A673 (cell line): ENCODE measurements around the gene RABIF. TPM values are rescaled to one million over a fixed set of nuclear protein-coding genes. Genes with fewer than 3 reads are reported as not detected.

Source experiments
- BruUV-seq: library from RNA; stranded (reverse); fragments of 400-500 nt; replicated peaks from 2 replicates; lab custom pipeline; 2021; lab: Mats Ljungman, UMichigan
- CTCF ChIA-PET: fragments of 300-600 bp; sonication (Branson Sonifier 250); formaldehyde crosslinking; loops from one replicate; lab custom pipeline; 2022; ENCODE audit warnings: antibody characterized with exemption; lab: Charles Lee
- POLR2A ChIA-PET: fragments of 300-600 bp; sonication (Branson Sonifier 250); formaldehyde crosslinking; loops from one replicate; lab custom pipeline; 2022; ENCODE audit warnings: antibody characterized with exemption; ENCODE audit not compliant: low non-redundant PET; lab: Charles Lee
- DNase-seq: peaks from one replicate; pipeline ENCODE4 v3.0.0-alpha.2; 2015; ENCODE audit warnings: low spot score
- H3K27ac ChIP-seq: fragments of 200-600 bp; sonication (generic); 2 replicates; pipeline ENCODE4 v1.5.1; 2016; ENCODE audit warnings: mixed run types, low read depth, mild to moderate bottlenecking, mixed read lengths, antibody characterized with exemption, low read length; ENCODE audit not compliant: poor library complexity, severe bottlenecking
- H3K27me3 ChIP-seq: fragments of 200-600 bp; sonication (generic); replicated peaks from 2 replicates; pipeline ENCODE4 v1.6.1; 2017; ENCODE audit warnings: mixed run types, low read depth, mild to moderate bottlenecking, mixed read lengths, antibody characterized with exemption, low read length; ENCODE audit not compliant: insufficient read depth, poor library complexity
- H3K36me3 ChIP-seq: fragments of 200-600 bp; sonication (generic); 2 replicates; pipeline ENCODE4 v1.6.1; 2016; ENCODE audit warnings: mixed run types, mild to moderate bottlenecking, mixed read lengths, antibody characterized with exemption, low read length; ENCODE audit not compliant: insufficient read depth, poor library complexity, severe bottlenecking
- H3K4me1 ChIP-seq: fragments of 200-600 bp; sonication (generic); 2 replicates; pipeline ENCODE4 v1.6.1; 2017; ENCODE audit warnings: mixed run types, mild to moderate bottlenecking, mixed read lengths, antibody characterized with exemption, low read length; ENCODE audit not compliant: insufficient read depth, poor library complexity, severe bottlenecking
- H3K4me3 ChIP-seq: fragments of 200-600 bp; sonication (generic); 2 replicates; pipeline ENCODE4 v1.5.1; 2016; ENCODE audit warnings: low read depth, mixed run types, mild to moderate bottlenecking, mixed read lengths, low read length; ENCODE audit not compliant: poor library complexity, severe bottlenecking
- H3K9me3 ChIP-seq: fragments of 200-600 bp; sonication (generic); 2 replicates; pipeline ENCODE4 v1.6.1; 2016; ENCODE audit warnings: mixed run types, low read depth, mild to moderate bottlenecking, mixed read lengths, antibody characterized with exemption, low read length; ENCODE audit not compliant: poor library complexity, severe bottlenecking
- EZH2 ChIP-seq: fragments of 200-600 bp; sonication (generic); IDR thresholded peaks from 2 replicates; pipeline ENCODE4 v1.6.1; 2017; ENCODE audit warnings: borderline replicate concordance, low read depth, mild to moderate bottlenecking, mixed read lengths, antibody characterized with exemption, low read length; ENCODE audit not compliant: poor library complexity, severe bottlenecking
- intact Hi-C: fragments of 100-400 bp; cut with micrococcal nuclease; formaldehyde crosslinking; loops from one replicate; pipeline ENCODE4 v1.10.0; 2022; ENCODE audit not compliant: unreplicated experiment
- total RNA-seq: library from RNA; stranded (reverse); gene quantifications from 2 replicates; pipeline ENCODE4 v1.2.3, GENCODE V29; 2021
- TF ChIP-seq, protein P1 (sequence below): fragments of 300-800, 200-600 bp; sonication (generic); conservative IDR thresholded peaks from 2 replicates; pipeline ENCODE4 v1.5.1; 2017; ENCODE audit warnings: low read depth, mild to moderate bottlenecking, antibody characterized with exemption, low read length, moderate library complexity, mixed read lengths

Gene RABIF
- total RNA-seq, 1 experiment from 2014 or later, result 12.2 TPM

DNA sequence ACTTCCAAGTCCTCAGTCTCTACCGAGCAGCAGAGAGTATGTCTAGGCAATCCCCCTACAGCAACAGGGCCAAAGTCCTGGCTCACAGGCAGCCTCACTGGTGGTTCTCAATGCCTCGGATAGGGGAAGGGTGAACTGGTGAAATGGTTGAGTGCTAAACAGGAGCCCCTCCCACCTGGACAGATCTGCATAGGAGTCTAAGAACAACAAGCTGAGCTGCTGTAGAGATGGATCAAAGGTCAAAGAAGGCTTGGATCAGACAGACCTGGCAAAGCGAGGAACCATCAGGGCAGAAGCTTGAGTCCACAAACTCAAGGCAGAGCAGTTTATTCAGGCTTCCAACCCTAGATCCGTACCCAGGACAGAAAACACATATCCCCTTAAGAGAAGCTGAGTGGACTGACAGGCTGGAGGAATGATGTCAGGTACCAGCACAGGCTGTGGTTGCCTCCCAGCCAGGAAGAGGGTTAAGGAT lies 31.8 kb downstream of the RABIF start:
- Histone ChIP-seq H3K27me3 (peaks cover 18% of the 10 kb centered on the region), H3K36me3 (no peaks in the 10 kb centered on the region), H3K4me1 (no peaks in the 10 kb centered on the region), H3K27ac (no peak overlapping the region), H3K4me3 (no peak overlapping the region), H3K9me3 (no peaks in the 10 kb centered on the region)
- intact Hi-C loops, result loop anchor here (10.0 kb wide), 1 partner anchor 102 kb away; no protein-coding TSS in a partner anchor
- ChIA-PET CTCF (no interaction called here), POLR2A (no interaction called here)
- no peak for DNase-seq
- BruUV-seq, result no TSS peak
- no peak for TF ChIP-seq EZH2
- TF ChIP-seq, protein P1, sequence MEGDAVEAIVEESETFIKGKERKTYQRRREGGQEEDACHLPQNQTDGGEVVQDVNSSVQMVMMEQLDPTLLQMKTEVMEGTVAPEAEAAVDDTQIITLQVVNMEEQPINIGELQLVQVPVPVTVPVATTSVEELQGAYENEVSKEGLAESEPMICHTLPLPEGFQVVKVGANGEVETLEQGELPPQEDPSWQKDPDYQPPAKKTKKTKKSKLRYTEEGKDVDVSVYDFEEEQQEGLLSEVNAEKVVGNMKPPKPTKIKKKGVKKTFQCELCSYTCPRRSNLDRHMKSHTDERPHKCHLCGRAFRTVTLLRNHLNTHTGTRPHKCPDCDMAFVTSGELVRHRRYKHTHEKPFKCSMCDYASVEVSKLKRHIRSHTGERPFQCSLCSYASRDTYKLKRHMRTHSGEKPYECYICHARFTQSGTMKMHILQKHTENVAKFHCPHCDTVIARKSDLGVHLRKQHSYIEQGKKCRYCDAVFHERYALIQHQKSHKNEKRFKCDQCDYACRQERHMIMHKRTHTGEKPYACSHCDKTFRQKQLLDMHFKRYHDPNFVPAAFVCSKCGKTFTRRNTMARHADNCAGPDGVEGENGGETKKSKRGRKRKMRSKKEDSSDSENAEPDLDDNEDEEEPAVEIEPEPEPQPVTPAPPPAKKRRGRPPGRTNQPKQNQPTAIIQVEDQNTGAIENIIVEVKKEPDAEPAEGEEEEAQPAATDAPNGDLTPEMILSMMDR, result no peak

DNA sequence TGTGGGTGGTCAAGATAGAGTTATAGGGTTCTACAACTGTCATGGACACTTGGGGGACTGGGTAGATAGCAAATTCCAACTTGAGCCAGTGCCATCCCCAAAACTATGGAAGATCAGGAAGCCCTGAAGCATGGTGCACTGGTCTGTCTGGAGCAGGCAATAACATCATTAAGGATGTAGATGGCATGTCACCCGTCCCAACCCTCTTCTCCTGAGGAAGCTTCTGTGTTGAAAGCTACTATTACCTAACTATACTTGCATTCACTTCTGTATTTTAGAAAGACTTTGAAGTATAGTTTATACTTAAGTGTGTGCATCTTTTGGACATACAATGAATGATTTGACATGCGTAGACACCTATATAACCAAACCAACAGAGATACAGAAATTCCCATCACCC lies 32.9 kb downstream of the RABIF start:
- POLR2A ChIA-PET, result no interaction called here
- CTCF ChIA-PET, result interaction anchor here (0.6 kb wide), 1 partner anchor 38 kb away, joined by 3 read pairs; no protein-coding TSS in a partner anchor
- Histone ChIP-seq H3K4me3 (no peak overlapping the region), H3K4me1 (no peaks in the 10 kb centered on the region), H3K27me3 (peaks cover 7% of the 10 kb centered on the region), H3K36me3 (no peaks in the 10 kb centered on the region), H3K27ac (no peak overlapping the region), H3K9me3 (no peaks in the 10 kb centered on the region)
- DNase-seq, result no peak
- BruUV-seq, result no TSS peak
- no peak for TF ChIP-seq EZH2
- TF ChIP-seq, protein P1, result no peak
- intact Hi-C loops, result loop anchor here (10.0 kb wide), 1 partner anchor 101 kb away; no protein-coding TSS in a partner anchor

DNA sequence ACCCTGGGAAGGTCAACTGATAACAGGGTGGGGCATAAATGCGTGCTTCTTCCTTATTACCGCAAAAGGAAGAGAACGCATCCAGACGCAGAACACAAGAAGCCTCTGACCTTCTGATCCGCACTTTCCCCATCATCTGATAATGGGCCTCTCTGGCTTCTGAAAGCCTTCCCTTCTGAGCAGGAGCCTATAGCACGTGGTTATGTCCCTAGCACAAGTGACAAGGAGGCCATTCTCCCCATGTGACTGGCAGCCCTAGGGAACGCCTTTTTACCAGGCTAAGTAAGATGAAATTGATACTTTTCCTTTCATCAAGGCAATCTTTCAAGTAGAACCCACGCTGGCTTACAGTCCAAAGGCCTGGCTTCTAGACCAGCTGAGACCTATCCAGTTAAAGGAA lies 34.2 kb downstream of the RABIF start:
- ChIA-PET POLR2A (no interaction called here), CTCF (no interaction called here)
- intact Hi-C loops, result loop anchor here (10.0 kb wide), 1 partner anchor 100 kb away; no protein-coding TSS in a partner anchor

More for the DNA sequence above, 34.2 kb downstream of the RABIF start:
- no peaks in the 10 kb centered on the region for H3K4me1 ChIP-seq
- DNase-seq, result no peak
- no peak overlapping the region for H3K27ac ChIP-seq
- no peaks in the 10 kb centered on the region for H3K36me3 ChIP-seq
- H3K4me3 ChIP-seq, result no peak overlapping the region
- no peaks in the 10 kb centered on the region for H3K27me3 ChIP-seq
- H3K9me3 ChIP-seq, result no peaks in the 10 kb centered on the region
- TF ChIP-seq, protein P1, result no peak
- no peak for TF ChIP-seq EZH2
- BruUV-seq, result no TSS peak
